ENCODE results near the gene LRATD1. TPM values are rescaled to one million over a fixed set of nuclear protein-coding genes. Genes with fewer than 3 reads are reported as not detected.

Gene LRATD1
- total RNA-seq, 1 donor from 2014 or later = 3.1 TPM

- intact Hi-C loops (cut with micrococcal nuclease) = no loop called here
- no peak for TF ChIP-seq CTCF (IDR thresholded peaks at IDR 0.05; ENCODE audit: borderline replicate concordance)
- Histone ChIP-seq H3K4me1 (peaks cover under 1% of the 10 kb centered on the region), H3K36me3 (no peaks in the 10 kb centered on the region), H3K27ac (replicated peaks) (no peak overlapping the region), H3K4me3 (no peak overlapping the region), H3K27me3 (ENCODE audit: low read depth) (peaks cover 24% of the 10 kb centered on the region), H3K9me3 (replicated peaks) (no peaks in the 10 kb centered on the region)
- no peak for DNase-seq
Observed at GRCh38 chr2:14641116-14641515, 8.6 kb downstream of the LRATD1 start.

DNA sequence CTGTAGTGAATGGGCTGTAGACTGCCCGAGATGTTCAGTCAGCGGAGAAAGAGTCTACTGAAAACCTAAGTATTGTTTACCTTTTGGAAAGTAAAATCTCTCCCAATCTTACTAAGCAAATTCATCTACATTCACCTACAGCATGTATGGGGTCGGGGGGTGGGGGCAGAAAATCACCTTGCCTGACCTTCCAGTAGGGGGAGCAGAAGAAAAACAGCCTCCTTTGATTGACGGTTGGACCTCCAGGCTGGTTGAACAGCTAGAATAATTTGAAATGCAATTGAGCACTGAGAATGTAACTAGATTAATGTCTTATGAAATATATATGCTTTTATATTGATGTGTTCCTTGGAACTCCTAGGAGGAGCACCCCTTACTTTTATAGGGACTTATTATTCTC is 10.0 kb downstream of the LRATD1 start:
- Histone ChIP-seq H3K27ac (replicated peaks) (no peak overlapping the region), H3K36me3 (no peaks in the 10 kb centered on the region), H3K4me1 (no peaks in the 10 kb centered on the region), H3K9me3 (replicated peaks) (no peaks in the 10 kb centered on the region), H3K27me3 (ENCODE audit: low read depth) (peaks cover 13% of the 10 kb centered on the region), H3K4me3 (no peak overlapping the region)
- intact Hi-C loops (cut with micrococcal nuclease) = no loop called here
- no peak for TF ChIP-seq CTCF (IDR thresholded peaks at IDR 0.05; ENCODE audit: borderline replicate concordance)
- DNase-seq = no peak

- H3K27me3 ChIP-seq (ENCODE audit: low read depth) = no peaks in the 10 kb centered on the region
- H3K27ac ChIP-seq (replicated peaks) = no peak overlapping the region
- DNase-seq = no peak
- TF ChIP-seq CTCF (IDR thresholded peaks at IDR 0.05; ENCODE audit: borderline replicate concordance) = no peak
- H3K4me1 ChIP-seq = no peaks in the 10 kb centered on the region
- H3K36me3 ChIP-seq = no peaks in the 10 kb centered on the region
- intact Hi-C loops (cut with micrococcal nuclease) = no loop called here
- no peak overlapping the region for H3K4me3 ChIP-seq
- H3K9me3 ChIP-seq (replicated peaks) = no peaks in the 10 kb centered on the region
Observed at GRCh38 chr2:14647714-14648113, 15.2 kb downstream of the LRATD1 start.

GRCh38 chr2:14650066-14650465 is 17.5 kb downstream of the LRATD1 start:
- DNase-seq = no peak
- no peaks in the 10 kb centered on the region for H3K9me3 ChIP-seq (replicated peaks)
- no peak overlapping the region for H3K4me3 ChIP-seq
- no peak for TF ChIP-seq CTCF (IDR thresholded peaks at IDR 0.05; ENCODE audit: borderline replicate concordance)
- no peak overlapping the region for H3K27ac ChIP-seq (replicated peaks)
- no peaks in the 10 kb centered on the region for H3K27me3 ChIP-seq (ENCODE audit: low read depth)
- intact Hi-C loops (cut with micrococcal nuclease) = no loop called here
- no peaks in the 10 kb centered on the region for H3K4me1 ChIP-seq
- no peaks in the 10 kb centered on the region for H3K36me3 ChIP-seq

GRCh38 chr2:14654835-14655282 is 22.3 kb downstream of the LRATD1 start:
- Histone ChIP-seq H3K4me1 (no peaks in the 10 kb centered on the region), H3K4me3 (no peak overlapping the region), H3K9me3 (replicated peaks) (no peaks in the 10 kb centered on the region), H3K27me3 (ENCODE audit: low read depth) (no peaks in the 10 kb centered on the region), H3K36me3 (no peaks in the 10 kb centered on the region), H3K27ac (replicated peaks) (no peak overlapping the region)
- DNase-seq = no peak
- intact Hi-C loops (cut with micrococcal nuclease) = no loop called here
- TF ChIP-seq CTCF (IDR thresholded peaks at IDR 0.05; ENCODE audit: borderline replicate concordance) = no peak

DNA sequence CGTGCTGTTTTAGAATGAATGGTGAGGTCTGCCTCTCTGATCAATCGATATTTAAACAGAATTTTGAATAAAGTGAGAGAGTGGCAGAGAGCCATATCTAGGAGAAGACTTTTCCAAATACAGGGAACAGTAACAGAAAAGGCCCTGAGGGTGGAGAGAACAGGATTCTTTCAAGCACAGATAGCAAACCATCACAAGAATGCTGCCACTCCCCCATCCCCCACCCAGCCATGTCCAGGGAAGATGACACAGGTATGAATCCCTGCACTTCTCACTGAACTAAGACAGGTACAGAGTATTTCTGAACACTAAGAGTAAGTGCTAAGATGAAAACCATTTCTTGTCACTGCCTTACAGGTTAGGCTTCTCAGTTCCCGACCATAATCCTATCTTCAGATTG is 23.6 kb downstream of the LRATD1 start:
- no peak overlapping the region for H3K4me3 ChIP-seq
- no peak overlapping the region for H3K27ac ChIP-seq (replicated peaks)
- H3K9me3 ChIP-seq (replicated peaks) = no peaks in the 10 kb centered on the region
- DNase-seq = no peak
- no peak for TF ChIP-seq CTCF (IDR thresholded peaks at IDR 0.05; ENCODE audit: borderline replicate concordance)
- intact Hi-C loops (cut with micrococcal nuclease) = no loop called here
- no peaks in the 10 kb centered on the region for H3K36me3 ChIP-seq
- no peaks in the 10 kb centered on the region for H3K27me3 ChIP-seq (ENCODE audit: low read depth)
- no peaks in the 10 kb centered on the region for H3K4me1 ChIP-seq

Measured in left ventricle myocardium inferior (tissue), 1 donor.